ENCODE data around the gene APMAP.
"Not testable (repeated sequence)": the region's sequence is repeated elsewhere in the genome, so short reads cannot be mapped to it uniquely, and the experiment has no call there.

The APMAP gene

GRCh38 chr20:25008388-25009217 is 16.1 kb upstream of the APMAP start:
- H3K27me3 ChIP-seq (ENCODE audit: insufficient read depth, low read length), result peaks cover 2% of the 10 kb centered on the region
- no peaks in the 10 kb centered on the region for H3K36me3 ChIP-seq (ENCODE audit: insufficient read depth, low read length)
- H3K9me3 ChIP-seq (ENCODE audit: low read length), result no peaks in the 10 kb centered on the region
- H2AFZ ChIP-seq (ENCODE audit: low read depth, low read length), result no peak overlapping the region
- H3K4me1 ChIP-seq (ENCODE audit: insufficient read depth, low read length), result no peaks in the 10 kb centered on the region
- no peak overlapping the region for H3K4me3 ChIP-seq (ENCODE audit: low read length)

GRCh38 chr20:25007491-25008305 is 15.1 kb upstream of the APMAP start:
- no peaks in the 10 kb centered on the region for H3K36me3 ChIP-seq (ENCODE audit: insufficient read depth, low read length)
- no peak overlapping the region for H2AFZ ChIP-seq (ENCODE audit: low read depth, low read length)
- no peaks in the 10 kb centered on the region for H3K4me1 ChIP-seq (ENCODE audit: insufficient read depth, low read length)
- no peaks in the 10 kb centered on the region for H3K9me3 ChIP-seq (ENCODE audit: low read length)
- peaks cover 2% of the 10 kb centered on the region for H3K27me3 ChIP-seq (ENCODE audit: insufficient read depth, low read length)
- no peak overlapping the region for H3K4me3 ChIP-seq (ENCODE audit: low read length)

- H3K9me3 ChIP-seq (ENCODE audit: low read length), result no peaks in the 10 kb centered on the region
- peaks cover 2% of the 10 kb centered on the region for H3K27me3 ChIP-seq (ENCODE audit: insufficient read depth, low read length)
- no peaks in the 10 kb centered on the region for H3K4me1 ChIP-seq (ENCODE audit: insufficient read depth, low read length)
- H3K36me3 ChIP-seq (ENCODE audit: insufficient read depth, low read length), result no peaks in the 10 kb centered on the region
- H3K4me3 ChIP-seq (ENCODE audit: low read length), result no peak overlapping the region
- H2AFZ ChIP-seq (ENCODE audit: low read depth, low read length), result no peak overlapping the region
Observed at GRCh38 chr20:25006431-25007167, 14.0 kb upstream of the APMAP start.

DNA sequence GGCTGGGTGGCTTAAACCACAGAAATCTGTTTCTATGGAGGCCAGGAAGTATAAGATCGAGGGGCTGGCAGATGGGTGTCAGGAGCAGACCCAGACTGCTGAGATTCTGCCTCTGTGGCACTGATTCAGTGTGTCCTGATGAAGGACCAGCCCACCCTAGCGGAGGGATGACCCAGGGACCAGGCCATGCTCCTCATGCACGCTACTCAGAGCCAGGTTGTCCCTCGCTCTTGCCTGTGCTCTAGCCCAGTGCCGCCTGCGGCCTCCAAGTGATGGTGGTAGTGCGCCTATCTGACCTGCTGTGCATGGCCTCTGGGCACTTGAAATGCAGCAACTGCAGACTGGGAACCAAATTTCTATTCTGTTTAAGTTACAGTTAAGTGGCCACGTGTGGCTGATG is 13.1 kb upstream of the APMAP start:
- Histone ChIP-seq H3K4me1 (ENCODE audit: insufficient read depth, low read length) (no peaks in the 10 kb centered on the region), H3K4me3 (ENCODE audit: low read length) (no peak overlapping the region), H3K36me3 (ENCODE audit: insufficient read depth, low read length) (no peaks in the 10 kb centered on the region), H2AFZ (ENCODE audit: low read depth, low read length) (no peak overlapping the region), H3K9me3 (ENCODE audit: low read length) (no peaks in the 10 kb centered on the region), H3K27me3 (ENCODE audit: insufficient read depth, low read length) (peaks cover 2% of the 10 kb centered on the region)

DNA sequence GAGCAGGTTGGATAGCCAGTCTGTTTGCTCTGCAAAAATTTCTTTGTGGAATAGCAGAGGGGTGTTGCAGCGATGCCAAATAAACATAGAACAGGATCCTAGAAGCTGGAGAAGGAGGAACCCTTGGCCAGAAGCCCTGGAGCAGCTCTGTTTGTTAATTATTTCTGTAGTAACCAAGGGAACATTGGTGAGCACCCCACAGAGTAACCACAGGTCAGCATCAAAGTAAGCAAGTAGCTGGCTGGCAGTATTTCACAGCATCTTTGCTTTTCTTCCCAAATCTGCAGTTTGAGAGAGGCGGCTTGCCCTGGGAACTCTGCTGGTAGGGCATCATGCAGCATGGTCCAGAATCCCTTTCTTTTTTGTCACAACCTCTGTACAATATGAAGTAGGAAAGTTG is 12.7 kb upstream of the APMAP start:
- Histone ChIP-seq H3K36me3 (ENCODE audit: insufficient read depth, low read length) (no peaks in the 10 kb centered on the region), H3K9me3 (ENCODE audit: low read length) (no peaks in the 10 kb centered on the region), H3K4me1 (ENCODE audit: insufficient read depth, low read length) (no peaks in the 10 kb centered on the region), H2AFZ (ENCODE audit: low read depth, low read length) (no peak overlapping the region), H3K4me3 (ENCODE audit: low read length) (no peak overlapping the region), H3K27me3 (ENCODE audit: insufficient read depth, low read length) (peaks cover 4% of the 10 kb centered on the region)

GRCh38 chr20:25003002-25003401 is 10.5 kb upstream of the APMAP start:
- peaks cover 13% of the 10 kb centered on the region for H3K27me3 ChIP-seq (ENCODE audit: insufficient read depth, low read length)
- H3K4me1 ChIP-seq (ENCODE audit: insufficient read depth, low read length), result no peaks in the 10 kb centered on the region
- H2AFZ ChIP-seq (ENCODE audit: low read depth, low read length), result no peak overlapping the region
- H3K9me3 ChIP-seq (ENCODE audit: low read length), result no peaks in the 10 kb centered on the region
- no peak overlapping the region for H3K4me3 ChIP-seq (ENCODE audit: low read length)
- H3K36me3 ChIP-seq (ENCODE audit: insufficient read depth, low read length), result no peaks in the 10 kb centered on the region

DNA sequence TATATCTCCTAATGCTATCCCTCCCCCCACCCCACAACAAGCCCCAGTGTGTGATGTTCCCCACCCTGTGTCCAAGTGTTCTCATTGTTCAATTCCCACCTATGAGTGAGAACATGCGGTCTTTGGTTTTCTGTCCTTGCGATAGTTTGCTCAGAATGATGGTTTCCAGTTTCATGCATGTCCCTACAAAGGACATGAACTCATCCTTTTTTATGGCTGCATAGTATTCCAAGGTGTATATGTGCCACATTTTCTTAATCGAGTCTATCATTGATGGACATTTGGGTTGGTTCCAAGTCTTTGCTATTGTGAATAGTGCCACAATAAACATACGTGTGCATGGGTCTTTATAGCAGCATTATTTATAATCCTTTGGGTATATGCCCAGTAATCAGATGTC is 8.8 kb upstream of the APMAP start:
- not testable (repeated sequence) for H3K4me1 ChIP-seq (ENCODE audit: insufficient read depth, low read length); H3K9me3 ChIP-seq (ENCODE audit: low read length); H2AFZ ChIP-seq (ENCODE audit: low read depth, low read length); H3K36me3 ChIP-seq (ENCODE audit: insufficient read depth, low read length); H3K4me3 ChIP-seq (ENCODE audit: low read length)
- H3K27me3 ChIP-seq (ENCODE audit: insufficient read depth, low read length), result peaks cover 11% of the 10 kb centered on the region

GRCh38 chr20:25000268-25000801 is 7.8 kb upstream of the APMAP start:
- H3K9me3 ChIP-seq (ENCODE audit: low read length), result no peaks in the 10 kb centered on the region
- H3K4me3 ChIP-seq (ENCODE audit: low read length), result no peak overlapping the region
- no peak overlapping the region for H2AFZ ChIP-seq (ENCODE audit: low read depth, low read length)
- peaks cover 11% of the 10 kb centered on the region for H3K27me3 ChIP-seq (ENCODE audit: insufficient read depth, low read length)
- peaks cover 3% of the 10 kb centered on the region for H3K4me1 ChIP-seq (ENCODE audit: insufficient read depth, low read length)
- H3K36me3 ChIP-seq (ENCODE audit: insufficient read depth, low read length), result no peaks in the 10 kb centered on the region

GRCh38 chr20:24999568-24999967 is 7.0 kb upstream of the APMAP start:
- Histone ChIP-seq H3K36me3 (ENCODE audit: insufficient read depth, low read length) (no peaks in the 10 kb centered on the region), H3K4me3 (ENCODE audit: low read length) (no peak overlapping the region), H3K9me3 (ENCODE audit: low read length) (no peaks in the 10 kb centered on the region), H3K4me1 (ENCODE audit: insufficient read depth, low read length) (peaks cover 8% of the 10 kb centered on the region), H3K27me3 (ENCODE audit: insufficient read depth, low read length) (peaks cover 11% of the 10 kb centered on the region), H2AFZ (ENCODE audit: low read depth, low read length) (no peak overlapping the region)

DNA sequence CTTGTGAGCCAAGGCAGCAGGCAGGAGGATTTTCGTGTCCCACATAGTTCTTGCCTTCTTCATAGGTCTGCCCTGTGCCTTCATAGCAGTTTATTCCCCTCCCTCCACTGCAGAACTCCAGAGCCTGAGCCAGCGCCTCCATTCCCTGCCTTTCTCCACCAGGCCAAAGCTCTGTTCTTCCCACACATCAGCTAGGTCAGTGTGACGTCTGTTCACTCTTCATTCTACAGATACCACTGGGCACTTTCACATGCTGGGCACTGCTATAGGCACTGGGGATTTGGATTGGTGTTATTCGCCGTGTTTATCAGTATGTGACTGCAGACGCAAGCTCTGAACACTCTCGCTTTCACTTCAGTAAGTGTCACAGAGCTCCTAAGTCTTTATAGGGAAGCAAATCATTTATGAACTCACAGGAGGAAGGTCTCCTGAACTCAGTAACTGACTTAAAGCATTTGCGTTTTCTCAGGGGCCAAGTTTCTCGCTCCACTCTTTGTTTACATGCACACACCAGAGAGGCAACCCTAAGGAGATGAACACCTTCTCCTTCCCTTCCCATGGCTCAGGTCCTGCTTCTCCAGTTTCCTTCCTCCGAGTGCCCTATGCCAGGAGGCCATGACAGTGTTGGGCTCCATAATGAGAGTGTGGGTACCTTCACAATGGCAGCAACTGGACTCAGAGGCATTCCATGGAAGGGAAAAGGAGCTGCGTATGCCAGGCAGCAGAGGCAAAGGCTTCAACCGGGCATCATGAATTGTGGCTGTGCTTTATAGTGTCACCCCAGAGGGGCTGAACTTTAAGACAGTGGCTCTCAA is 6.3 kb upstream of the APMAP start:
- Histone ChIP-seq H3K9me3 (ENCODE audit: low read length) (no peaks in the 10 kb centered on the region), H3K4me3 (ENCODE audit: low read length) (no peak overlapping the region), H3K4me1 (ENCODE audit: insufficient read depth, low read length) (peaks cover 12% of the 10 kb centered on the region), H3K27me3 (ENCODE audit: insufficient read depth, low read length) (peaks cover 11% of the 10 kb centered on the region), H3K36me3 (ENCODE audit: insufficient read depth, low read length) (no peaks in the 10 kb centered on the region), H2AFZ (ENCODE audit: low read depth, low read length) (no peak overlapping the region)

DNA sequence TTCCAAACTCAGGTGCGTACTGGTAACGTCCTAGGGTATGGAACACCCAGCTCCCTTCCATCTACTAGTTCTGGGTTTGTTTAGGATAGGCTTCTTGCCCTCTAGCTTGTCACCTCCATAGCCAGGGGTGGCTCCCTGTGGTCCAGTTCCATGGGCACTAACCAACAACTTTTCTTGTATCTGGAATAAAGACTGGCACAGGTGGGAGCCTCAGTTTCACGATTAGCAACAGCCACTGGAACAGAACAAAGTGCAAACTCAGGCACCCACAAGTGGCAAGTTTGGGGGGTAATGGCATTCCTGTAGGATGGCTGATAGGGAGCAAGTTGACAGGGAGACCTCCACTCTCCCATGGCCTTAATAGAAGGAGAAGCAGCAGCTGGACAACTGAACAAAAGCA is 5.6 kb upstream of the APMAP start:
- H3K27me3 ChIP-seq (ENCODE audit: insufficient read depth, low read length), result peaks cover 11% of the 10 kb centered on the region
- H3K4me1 ChIP-seq (ENCODE audit: insufficient read depth, low read length), result peaks cover 19% of the 10 kb centered on the region
- H3K4me3 ChIP-seq (ENCODE audit: low read length), result no peak overlapping the region
- no peak overlapping the region for H2AFZ ChIP-seq (ENCODE audit: low read depth, low read length)
- no peaks in the 10 kb centered on the region for H3K36me3 ChIP-seq (ENCODE audit: insufficient read depth, low read length)
- no peaks in the 10 kb centered on the region for H3K9me3 ChIP-seq (ENCODE audit: low read length)

All from neuron (in vitro differentiated cells).